NCI-H1048 (cell line): ENCODE measurements around the gene ARHGAP12.
A peak's percentile ranks its signal among the peaks of the same experiment; 100 is the strongest.
"Not testable (repeated sequence)": the region's sequence is repeated elsewhere in the genome, so short reads cannot be mapped to it uniquely, and the experiment has no call there.

Source experiments
- DNase-seq: peaks from one replicate; lab custom pipeline; 2025; lab: John Stamatoyannopoulos, UW

The ARHGAP12 gene

GRCh38 chr10:31928549-31929260 is at the start of gene ARHGAP12:
Gene ARHGAP12, minus strand, starts transcription at chr10:31928831. Its CDS starts 19,976 bp downstream, at chr10:31908855.
- DNase-seq = peak; percentile 73

- DNase-seq = no peak
Observed at GRCh38 chr10:31978156-31978483, 49.5 kb upstream of the ARHGAP12 start.

GRCh38 chr10:31977440-31978155 is 49.0 kb upstream of the ARHGAP12 start:
- DNase-seq = no peak

GRCh38 chr10:31975157-31975765 is 46.6 kb upstream of the ARHGAP12 start:
- DNase-seq = no peak

GRCh38 chr10:31974434-31975124 is 45.9 kb upstream of the ARHGAP12 start:
- no peak for DNase-seq

- DNase-seq = no peak
Observed at GRCh38 chr10:31972519-31973041, 43.9 kb upstream of the ARHGAP12 start.

- not testable (repeated sequence) for DNase-seq
Observed at GRCh38 chr10:31969847-31970246, 41.2 kb upstream of the ARHGAP12 start.

GRCh38 chr10:31963589-31963980 is 35.0 kb upstream of the ARHGAP12 start:
- no peak for DNase-seq

GRCh38 chr10:31962826-31963588 is 34.4 kb upstream of the ARHGAP12 start:
- DNase-seq = no peak

- DNase-seq = no peak
Observed at GRCh38 chr10:31961277-31962074, 32.8 kb upstream of the ARHGAP12 start.

- no peak for DNase-seq
Observed at GRCh38 chr10:31959461-31960173, 31.0 kb upstream of the ARHGAP12 start.

GRCh38 chr10:31958856-31959255 is 30.2 kb upstream of the ARHGAP12 start:
- no peak for DNase-seq

GRCh38 chr10:31956200-31956946 is 27.7 kb upstream of the ARHGAP12 start:
- no peak for DNase-seq

GRCh38 chr10:31954410-31955191 is 26.0 kb upstream of the ARHGAP12 start:
- no peak for DNase-seq

GRCh38 chr10:31953480-31953879 is 24.8 kb upstream of the ARHGAP12 start:
- DNase-seq = no peak

- no peak for DNase-seq
Observed at GRCh38 chr10:31953080-31953479, 24.4 kb upstream of the ARHGAP12 start.

GRCh38 chr10:31952066-31952465 is 23.4 kb upstream of the ARHGAP12 start:
- no peak for DNase-seq

- DNase-seq = no peak
Observed at GRCh38 chr10:31949266-31949665, 20.6 kb upstream of the ARHGAP12 start.

GRCh38 chr10:31948021-31948420 is 19.4 kb upstream of the ARHGAP12 start:
- DNase-seq = no peak
